MM.1S (cell line): ENCODE data around the gene NMRK2.

Experiments used
- CTCF ChIP-seq: fragments of 300-600 bp; sonication (generic); IDR thresholded peaks from 2 replicates; pipeline ENCODE4 v1.5.1; 2016; ENCODE audit warnings: antibody characterized with exemption, low read length, mixed read lengths
- EZH2phosphoT487 ChIP-seq: fragments of 300-600 bp; sonication (generic); IDR thresholded peaks from 2 replicates; pipeline ENCODE4 v1.6.1; 2018; ENCODE audit warnings: antibody characterized with exemption, low read length

GRCh38 chr19:3964256-3965194, 31.7 kb downstream of the NMRK2 start:
- TF ChIP-seq CTCF, result no peak
- TF ChIP-seq EZH2phosphoT487, result no peak
